IMR-90 (cell line): Measurements from ENCODE around the gene SLC16A8. TPM values are rescaled to one million over a fixed set of nuclear protein-coding genes. Genes with fewer than 3 reads are reported as not detected.

Source experiments
- polyA plus RNA-seq, 3 experiments: library from polyadenylated mRNA; depleted of rRNA; stranded (reverse); fragments of >200 nt; gene quantifications; 2 replicates each; pipeline ENCODE4 v1.2.3, GENCODE V29; 2012; ENCODE audit warnings: low replicate concordance in 1 of 3
- total RNA-seq: library from RNA; depleted of rRNA; stranded (reverse); fragments of >200 nt; gene quantifications from 2 replicates; pipeline ENCODE4 v1.2.3, GENCODE V29; 2012
- TF ChIP-seq, protein P1 (sequence below): conservative IDR thresholded peaks from 2 replicates; pipeline ENCODE4 v1.5.1; 2012; ENCODE audit warnings: mild to moderate bottlenecking, low read depth, low read length, improper control_type of control experiment

The SLC16A8 gene
- total and polyA plus RNA-seq, 2 of the 4 experiments (the other 2 are of a cell fraction) = not detected

DNA sequence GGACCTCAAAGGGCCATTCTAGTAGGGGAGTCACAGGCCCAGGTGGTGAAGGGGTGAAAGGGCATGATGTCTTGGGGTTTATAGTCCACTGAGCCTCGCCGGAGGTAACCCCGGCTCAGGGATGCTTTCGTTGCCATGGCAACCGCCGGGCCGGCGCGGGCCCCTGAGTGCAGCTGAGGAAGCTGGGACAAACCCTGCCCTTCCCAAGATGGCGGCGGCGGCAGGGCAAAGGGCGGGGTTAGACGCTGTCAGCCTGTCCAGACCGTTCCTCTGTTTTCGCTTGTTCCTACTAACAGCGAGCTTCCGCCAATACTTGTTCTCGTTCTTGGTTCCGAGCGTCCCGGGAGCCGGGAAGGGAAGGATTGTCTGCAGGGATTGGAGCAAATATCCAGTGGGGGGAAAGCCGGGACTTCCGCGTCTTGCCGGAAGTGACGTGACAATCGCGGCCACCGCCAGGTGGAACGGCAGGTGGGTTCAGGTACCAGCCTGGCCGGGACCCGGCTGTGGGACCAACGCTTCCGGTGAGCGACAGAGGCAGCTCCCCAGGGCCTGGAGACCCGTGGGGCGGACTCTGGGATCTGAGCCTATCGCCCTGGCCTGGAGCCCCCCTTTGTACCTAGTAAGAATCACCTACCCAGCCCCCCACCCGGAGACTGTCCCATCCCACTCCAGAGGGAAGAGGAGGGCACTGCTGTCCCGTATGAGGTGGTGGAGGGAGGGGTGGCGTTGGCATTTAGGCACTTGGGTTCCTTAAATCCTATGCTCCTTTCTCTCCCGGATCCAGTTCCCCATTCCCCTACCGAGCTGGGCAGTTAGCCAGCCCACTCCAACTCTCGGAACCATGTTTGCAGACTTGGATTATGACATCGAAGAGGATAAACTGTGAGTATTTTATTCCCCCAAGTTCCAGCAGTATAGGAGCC lies 26.8 kb downstream of the SLC16A8 start, which contains the start of gene PICK1 (continued):
- TF ChIP-seq, protein P1, sequence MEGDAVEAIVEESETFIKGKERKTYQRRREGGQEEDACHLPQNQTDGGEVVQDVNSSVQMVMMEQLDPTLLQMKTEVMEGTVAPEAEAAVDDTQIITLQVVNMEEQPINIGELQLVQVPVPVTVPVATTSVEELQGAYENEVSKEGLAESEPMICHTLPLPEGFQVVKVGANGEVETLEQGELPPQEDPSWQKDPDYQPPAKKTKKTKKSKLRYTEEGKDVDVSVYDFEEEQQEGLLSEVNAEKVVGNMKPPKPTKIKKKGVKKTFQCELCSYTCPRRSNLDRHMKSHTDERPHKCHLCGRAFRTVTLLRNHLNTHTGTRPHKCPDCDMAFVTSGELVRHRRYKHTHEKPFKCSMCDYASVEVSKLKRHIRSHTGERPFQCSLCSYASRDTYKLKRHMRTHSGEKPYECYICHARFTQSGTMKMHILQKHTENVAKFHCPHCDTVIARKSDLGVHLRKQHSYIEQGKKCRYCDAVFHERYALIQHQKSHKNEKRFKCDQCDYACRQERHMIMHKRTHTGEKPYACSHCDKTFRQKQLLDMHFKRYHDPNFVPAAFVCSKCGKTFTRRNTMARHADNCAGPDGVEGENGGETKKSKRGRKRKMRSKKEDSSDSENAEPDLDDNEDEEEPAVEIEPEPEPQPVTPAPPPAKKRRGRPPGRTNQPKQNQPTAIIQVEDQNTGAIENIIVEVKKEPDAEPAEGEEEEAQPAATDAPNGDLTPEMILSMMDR = no peak
